Vagina (tissue), 2 donors: ENCODE measurements around the gene MAP3K14.

Experiments used
- POLR2A ChIP-seq, 2 donors: fragments of 450-650 bp; IDR thresholded peaks; one replicate each; pipeline ENCODE4 v1.6.1; 2017; ENCODE audit warnings: antibody characterized with exemption in 2 of 2, mild to moderate bottlenecking in 2 of 2, moderate library complexity in 2 of 2
- TF ChIP-seq, protein P1 (sequence below), 3 experiments: fragments of 450-650 bp in 2 of 3; fragments of 200-600 bp in 1 of 3; sonication (generic) in 1 of 3; IDR thresholded peaks; one replicate each; pipeline ENCODE4 v1.5.1; 2017 to 2019; ENCODE audit warnings: antibody characterized with exemption in 3 of 3, mild to moderate bottlenecking in 2 of 3, moderate library complexity in 2 of 3

DNA sequence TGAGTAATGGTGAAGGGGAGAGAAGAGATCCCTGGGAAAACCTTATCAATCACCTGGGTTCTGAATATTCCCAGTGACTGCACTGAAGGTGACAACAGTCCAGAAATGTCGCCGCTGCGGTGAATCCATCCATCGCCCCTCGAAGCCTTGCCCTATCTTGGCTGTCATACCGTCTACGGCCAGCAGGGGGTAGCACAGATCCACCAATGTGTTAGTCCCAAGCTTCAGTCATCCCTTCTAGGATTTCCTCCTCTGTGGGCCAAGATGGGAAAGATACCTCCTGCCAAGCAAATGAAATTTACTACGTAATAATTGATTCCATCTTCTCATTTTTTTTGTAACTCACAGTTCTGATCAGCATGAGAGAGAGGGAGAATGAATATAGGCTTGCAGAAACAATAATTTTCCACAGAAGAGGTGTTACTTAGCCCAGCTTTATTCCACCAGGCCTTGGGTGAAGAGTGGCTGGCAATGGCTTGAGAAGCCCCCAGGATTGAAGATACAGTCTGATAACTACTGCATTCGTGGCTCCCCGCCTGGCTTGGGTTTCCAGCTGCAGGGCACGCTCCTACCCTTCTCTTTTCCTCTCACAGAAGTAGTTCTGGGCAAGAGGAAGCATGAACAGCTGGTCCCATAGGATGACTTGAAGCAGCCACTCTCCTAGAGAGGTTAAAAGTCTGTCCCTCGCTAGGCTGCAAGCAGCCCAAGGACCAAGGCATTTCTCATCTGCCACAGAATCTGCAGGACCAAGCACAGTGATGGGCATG is 97.7 kb downstream of the MAP3K14 start:
- no peak for TF ChIP-seq POLR2A (IDR thresholded peaks at IDR 0.05)
- TF ChIP-seq, protein P1, sequence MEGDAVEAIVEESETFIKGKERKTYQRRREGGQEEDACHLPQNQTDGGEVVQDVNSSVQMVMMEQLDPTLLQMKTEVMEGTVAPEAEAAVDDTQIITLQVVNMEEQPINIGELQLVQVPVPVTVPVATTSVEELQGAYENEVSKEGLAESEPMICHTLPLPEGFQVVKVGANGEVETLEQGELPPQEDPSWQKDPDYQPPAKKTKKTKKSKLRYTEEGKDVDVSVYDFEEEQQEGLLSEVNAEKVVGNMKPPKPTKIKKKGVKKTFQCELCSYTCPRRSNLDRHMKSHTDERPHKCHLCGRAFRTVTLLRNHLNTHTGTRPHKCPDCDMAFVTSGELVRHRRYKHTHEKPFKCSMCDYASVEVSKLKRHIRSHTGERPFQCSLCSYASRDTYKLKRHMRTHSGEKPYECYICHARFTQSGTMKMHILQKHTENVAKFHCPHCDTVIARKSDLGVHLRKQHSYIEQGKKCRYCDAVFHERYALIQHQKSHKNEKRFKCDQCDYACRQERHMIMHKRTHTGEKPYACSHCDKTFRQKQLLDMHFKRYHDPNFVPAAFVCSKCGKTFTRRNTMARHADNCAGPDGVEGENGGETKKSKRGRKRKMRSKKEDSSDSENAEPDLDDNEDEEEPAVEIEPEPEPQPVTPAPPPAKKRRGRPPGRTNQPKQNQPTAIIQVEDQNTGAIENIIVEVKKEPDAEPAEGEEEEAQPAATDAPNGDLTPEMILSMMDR (IDR thresholded peaks at IDR 0.05) = peak; percentile 87 to 99 (median 99)
